Measurements from ENCODE around the gene SEMA5A.

SEMA5A gene

GRCh38 chr5:9438596-9439354, 107.1 kb downstream of the SEMA5A start:
- no peak overlapping the region for H3K4me3 ChIP-seq (ENCODE audit: low read depth in 1 of 5, low read length in 5 of 5)
- no peak overlapping the region for H3K9ac ChIP-seq (ENCODE audit: low read length in 5 of 5)
- H3K36me3 ChIP-seq (ENCODE audit: control insufficient read depth in 5 of 5, insufficient read depth in 5 of 5, low read length in 5 of 5), result no peaks in the 10 kb centered on the region
- no peaks in the 10 kb centered on the region for H3K9me3 ChIP-seq (ENCODE audit: control insufficient read depth in 5 of 5, low read length in 5 of 5)
- H3K27ac ChIP-seq (ENCODE audit: low read depth, low read length), result peak overlapping the region; percentile 7
- H3K4me1 ChIP-seq (ENCODE audit: control insufficient read depth in 5 of 5, insufficient read depth in 5 of 5, low read length in 5 of 5), result peaks cover 0 to 4% (median 0%) of the 10 kb centered on the region in 5 donors
- no peaks in the 10 kb centered on the region for H3K27me3 ChIP-seq (ENCODE audit: control insufficient read depth in 5 of 5, insufficient read depth in 4 of 5, low read length in 5 of 5)

GRCh38 chr5:9437741-9438240, 108.1 kb downstream of the SEMA5A start:
- no peaks in the 10 kb centered on the region for H3K27me3 ChIP-seq (ENCODE audit: control insufficient read depth in 5 of 5, insufficient read depth in 4 of 5, low read length in 5 of 5)
- peaks cover 0 to 4% (median 0%) of the 10 kb centered on the region in 5 donors for H3K4me1 ChIP-seq (ENCODE audit: control insufficient read depth in 5 of 5, insufficient read depth in 5 of 5, low read length in 5 of 5)
- no peak overlapping the region for H3K4me3 ChIP-seq (ENCODE audit: low read depth in 1 of 5, low read length in 5 of 5)
- H3K9me3 ChIP-seq (ENCODE audit: control insufficient read depth in 5 of 5, low read length in 5 of 5), result no peaks in the 10 kb centered on the region
- no peaks in the 10 kb centered on the region for H3K36me3 ChIP-seq (ENCODE audit: control insufficient read depth in 5 of 5, insufficient read depth in 5 of 5, low read length in 5 of 5)
- H3K27ac ChIP-seq (ENCODE audit: low read depth, low read length), result peak overlapping the region; percentile 7
- no peak overlapping the region for H3K9ac ChIP-seq (ENCODE audit: low read length in 5 of 5)

GRCh38 chr5:9431496-9432258, 114.2 kb downstream of the SEMA5A start:
- Histone ChIP-seq H3K36me3 (ENCODE audit: control insufficient read depth in 5 of 5, insufficient read depth in 5 of 5, low read length in 5 of 5) (no peaks in the 10 kb centered on the region), H3K27ac (ENCODE audit: low read depth, low read length) (no peak overlapping the region), H3K9ac (ENCODE audit: low read length in 5 of 5) (no peak overlapping the region), H3K9me3 (ENCODE audit: control insufficient read depth in 5 of 5, low read length in 5 of 5) (no peaks in the 10 kb centered on the region), H3K4me3 (ENCODE audit: low read depth in 1 of 5, low read length in 5 of 5) (no peak overlapping the region), H3K4me1 (ENCODE audit: control insufficient read depth in 5 of 5, insufficient read depth in 5 of 5, low read length in 5 of 5) (peaks cover 0 to 9% (median 0%) of the 10 kb centered on the region in 5 donors), H3K27me3 (ENCODE audit: control insufficient read depth in 5 of 5, insufficient read depth in 4 of 5, low read length in 5 of 5) (no peaks in the 10 kb centered on the region)

- Histone ChIP-seq H3K9me3 (ENCODE audit: control insufficient read depth in 5 of 5, low read length in 5 of 5) (no peaks in the 10 kb centered on the region), H3K4me1 (ENCODE audit: control insufficient read depth in 5 of 5, insufficient read depth in 5 of 5, low read length in 5 of 5) (peaks cover 0 to 9% (median 0%) of the 10 kb centered on the region in 5 donors), H3K9ac (ENCODE audit: low read length in 5 of 5) (no peak overlapping the region), H3K36me3 (ENCODE audit: control insufficient read depth in 5 of 5, insufficient read depth in 5 of 5, low read length in 5 of 5) (no peaks in the 10 kb centered on the region), H3K4me3 (ENCODE audit: low read depth in 1 of 5, low read length in 5 of 5) (no peak overlapping the region), H3K27me3 (ENCODE audit: control insufficient read depth in 5 of 5, insufficient read depth in 4 of 5, low read length in 5 of 5) (no peaks in the 10 kb centered on the region), H3K27ac (ENCODE audit: low read depth, low read length) (no peak overlapping the region)
Observed at GRCh38 chr5:9431151-9431495, 114.8 kb downstream of the SEMA5A start.

- H3K27ac ChIP-seq (ENCODE audit: low read depth, low read length), result no peak overlapping the region
- H3K4me3 ChIP-seq (ENCODE audit: low read depth in 1 of 5, low read length in 5 of 5), result no peak overlapping the region
- H3K27me3 ChIP-seq (ENCODE audit: control insufficient read depth in 5 of 5, insufficient read depth in 4 of 5, low read length in 5 of 5), result no peaks in the 10 kb centered on the region
- H3K36me3 ChIP-seq (ENCODE audit: control insufficient read depth in 5 of 5, insufficient read depth in 5 of 5, low read length in 5 of 5), result no peaks in the 10 kb centered on the region
- H3K4me1 ChIP-seq (ENCODE audit: control insufficient read depth in 5 of 5, insufficient read depth in 5 of 5, low read length in 5 of 5), result peaks cover 0 to 9% (median 0%) of the 10 kb centered on the region in 5 donors
- H3K9me3 ChIP-seq (ENCODE audit: control insufficient read depth in 5 of 5, low read length in 5 of 5), result no peaks in the 10 kb centered on the region
- no peak overlapping the region for H3K9ac ChIP-seq (ENCODE audit: low read length in 5 of 5)
Observed at GRCh38 chr5:9430306-9430705, 115.6 kb downstream of the SEMA5A start.

- no peaks in the 10 kb centered on the region for H3K9me3 ChIP-seq (ENCODE audit: control insufficient read depth in 5 of 5, low read length in 5 of 5)
- no peak overlapping the region for H3K27ac ChIP-seq (ENCODE audit: low read depth, low read length)
- H3K4me3 ChIP-seq (ENCODE audit: low read depth in 1 of 5, low read length in 5 of 5), result no peak overlapping the region
- no peak overlapping the region for H3K9ac ChIP-seq (ENCODE audit: low read length in 5 of 5)
- H3K4me1 ChIP-seq (ENCODE audit: control insufficient read depth in 5 of 5, insufficient read depth in 5 of 5, low read length in 5 of 5), result peaks cover 0 to 9% (median 0%) of the 10 kb centered on the region in 5 donors
- H3K36me3 ChIP-seq (ENCODE audit: control insufficient read depth in 5 of 5, insufficient read depth in 5 of 5, low read length in 5 of 5), result no peaks in the 10 kb centered on the region
- H3K27me3 ChIP-seq (ENCODE audit: control insufficient read depth in 5 of 5, insufficient read depth in 4 of 5, low read length in 5 of 5), result no peaks in the 10 kb centered on the region
Observed at GRCh38 chr5:9429691-9430215, 116.1 kb downstream of the SEMA5A start.

GRCh38 chr5:9428272-9428671, 117.6 kb downstream of the SEMA5A start:
- Histone ChIP-seq H3K9ac (ENCODE audit: low read length in 5 of 5) (no peak overlapping the region), H3K9me3 (ENCODE audit: control insufficient read depth in 5 of 5, low read length in 5 of 5) (no peaks in the 10 kb centered on the region), H3K36me3 (ENCODE audit: control insufficient read depth in 5 of 5, insufficient read depth in 5 of 5, low read length in 5 of 5) (no peaks in the 10 kb centered on the region), H3K4me3 (ENCODE audit: low read depth in 1 of 5, low read length in 5 of 5) (no peak overlapping the region), H3K27ac (ENCODE audit: low read depth, low read length) (no peak overlapping the region), H3K4me1 (ENCODE audit: control insufficient read depth in 5 of 5, insufficient read depth in 5 of 5, low read length in 5 of 5) (peaks cover 0 to 9% (median 0%) of the 10 kb centered on the region in 5 donors), H3K27me3 (ENCODE audit: control insufficient read depth in 5 of 5, insufficient read depth in 4 of 5, low read length in 5 of 5) (no peaks in the 10 kb centered on the region)

- Histone ChIP-seq H3K9me3 (ENCODE audit: control insufficient read depth in 5 of 5, low read length in 5 of 5) (no peaks in the 10 kb centered on the region), H3K36me3 (ENCODE audit: control insufficient read depth in 5 of 5, insufficient read depth in 5 of 5, low read length in 5 of 5) (no peaks in the 10 kb centered on the region), H3K4me1 (ENCODE audit: control insufficient read depth in 5 of 5, insufficient read depth in 5 of 5, low read length in 5 of 5) (peaks cover 0 to 5% (median 0%) of the 10 kb centered on the region in 5 donors), H3K27me3 (ENCODE audit: control insufficient read depth in 5 of 5, insufficient read depth in 4 of 5, low read length in 5 of 5) (no peaks in the 10 kb centered on the region), H3K9ac (ENCODE audit: low read length in 5 of 5) (no peak overlapping the region), H3K27ac (ENCODE audit: low read depth, low read length) (no peak overlapping the region), H3K4me3 (ENCODE audit: low read depth in 1 of 5, low read length in 5 of 5) (no peak overlapping the region)
Observed at GRCh38 chr5:9425710-9426109, 120.2 kb downstream of the SEMA5A start.

GRCh38 chr5:9423571-9423970, 122.3 kb downstream of the SEMA5A start:
- H3K9ac ChIP-seq (ENCODE audit: low read length in 5 of 5), result no peak overlapping the region
- H3K36me3 ChIP-seq (ENCODE audit: control insufficient read depth in 5 of 5, insufficient read depth in 5 of 5, low read length in 5 of 5), result no peaks in the 10 kb centered on the region
- peaks cover 0 to 5% (median 3%) of the 10 kb centered on the region in 5 donors for H3K9me3 ChIP-seq (ENCODE audit: control insufficient read depth in 5 of 5, low read length in 5 of 5)
- H3K27ac ChIP-seq (ENCODE audit: low read depth, low read length), result no peak overlapping the region
- peaks cover 0 to 5% (median 0%) of the 10 kb centered on the region in 5 donors for H3K4me1 ChIP-seq (ENCODE audit: control insufficient read depth in 5 of 5, insufficient read depth in 5 of 5, low read length in 5 of 5)
- H3K4me3 ChIP-seq (ENCODE audit: low read depth in 1 of 5, low read length in 5 of 5), result no peak overlapping the region
- no peaks in the 10 kb centered on the region for H3K27me3 ChIP-seq (ENCODE audit: control insufficient read depth in 5 of 5, insufficient read depth in 4 of 5, low read length in 5 of 5)

- Histone ChIP-seq H3K27ac (ENCODE audit: low read depth, low read length) (no peak overlapping the region), H3K27me3 (ENCODE audit: control insufficient read depth in 5 of 5, insufficient read depth in 4 of 5, low read length in 5 of 5) (no peaks in the 10 kb centered on the region), H3K9me3 (ENCODE audit: control insufficient read depth in 5 of 5, low read length in 5 of 5) (peaks cover 0 to 5% (median 3%) of the 10 kb centered on the region in 5 donors), H3K9ac (ENCODE audit: low read length in 5 of 5) (no peak overlapping the region), H3K4me3 (ENCODE audit: low read depth in 1 of 5, low read length in 5 of 5) (no peak overlapping the region), H3K36me3 (ENCODE audit: control insufficient read depth in 5 of 5, insufficient read depth in 5 of 5, low read length in 5 of 5) (no peaks in the 10 kb centered on the region), H3K4me1 (ENCODE audit: control insufficient read depth in 5 of 5, insufficient read depth in 5 of 5, low read length in 5 of 5) (peaks cover 0 to 5% (median 0%) of the 10 kb centered on the region in 5 donors)
Observed at GRCh38 chr5:9421884-9422283, 124.0 kb downstream of the SEMA5A start.
